NT2/D1 (cell line): ENCODE measurements around the gene EFCAB10.
"Not testable (repeated sequence)": the region's sequence is repeated elsewhere in the genome, so short reads cannot be mapped to it uniquely, and the experiment has no call there.

Source experiments
- DNase-seq: peaks from one replicate; pipeline ENCODE4 v3.0.0-alpha.2; 2011; ENCODE audit warnings: low read depth, low spot score
- H3K27me3 ChIP-seq: 2 replicates; pipeline ENCODE4 v1.6.0; 2011; ENCODE audit warnings: mild to moderate bottlenecking; ENCODE audit not compliant: insufficient read length, insufficient read depth
- H3K36me3 ChIP-seq: 2 replicates; pipeline ENCODE4 v1.6.1; 2011; ENCODE audit warnings: mild to moderate bottlenecking, low read length, mixed read lengths; ENCODE audit not compliant: insufficient read depth, insufficient read length
- H3K4me1 ChIP-seq: 2 replicates; pipeline ENCODE4 v1.5.1; 2011; ENCODE audit not compliant: insufficient read depth, insufficient read length
- H3K4me3 ChIP-seq: 2 replicates; pipeline ENCODE4 v1.5.1; 2011; ENCODE audit warnings: low read depth; ENCODE audit not compliant: insufficient read length
- H3K9ac ChIP-seq: 2 replicates; pipeline ENCODE4 v1.6.0; 2011; ENCODE audit warnings: low read depth; ENCODE audit not compliant: insufficient read length
- H3K9me3 ChIP-seq: 2 replicates; pipeline ENCODE4 v1.5.1; 2011; ENCODE audit warnings: mild to moderate bottlenecking, low read length; ENCODE audit not compliant: insufficient read depth
- SUZ12 ChIP-seq: IDR thresholded peaks from 2 replicates; pipeline ENCODE4 v1.6.1; 2011; ENCODE audit not compliant: insufficient read length, insufficient read depth; ENCODE audit errors: extremely low read depth
- YY1 ChIP-seq: IDR thresholded peaks from 2 replicates; pipeline ENCODE4 v1.6.1; 2011; ENCODE audit not compliant: insufficient read length, insufficient read depth
- ZNF274 ChIP-seq: IDR thresholded peaks from 2 replicates; pipeline ENCODE4 v1.6.1; 2011; ENCODE audit warnings: mild to moderate bottlenecking, low read depth, low read length

EFCAB10 gene

DNA sequence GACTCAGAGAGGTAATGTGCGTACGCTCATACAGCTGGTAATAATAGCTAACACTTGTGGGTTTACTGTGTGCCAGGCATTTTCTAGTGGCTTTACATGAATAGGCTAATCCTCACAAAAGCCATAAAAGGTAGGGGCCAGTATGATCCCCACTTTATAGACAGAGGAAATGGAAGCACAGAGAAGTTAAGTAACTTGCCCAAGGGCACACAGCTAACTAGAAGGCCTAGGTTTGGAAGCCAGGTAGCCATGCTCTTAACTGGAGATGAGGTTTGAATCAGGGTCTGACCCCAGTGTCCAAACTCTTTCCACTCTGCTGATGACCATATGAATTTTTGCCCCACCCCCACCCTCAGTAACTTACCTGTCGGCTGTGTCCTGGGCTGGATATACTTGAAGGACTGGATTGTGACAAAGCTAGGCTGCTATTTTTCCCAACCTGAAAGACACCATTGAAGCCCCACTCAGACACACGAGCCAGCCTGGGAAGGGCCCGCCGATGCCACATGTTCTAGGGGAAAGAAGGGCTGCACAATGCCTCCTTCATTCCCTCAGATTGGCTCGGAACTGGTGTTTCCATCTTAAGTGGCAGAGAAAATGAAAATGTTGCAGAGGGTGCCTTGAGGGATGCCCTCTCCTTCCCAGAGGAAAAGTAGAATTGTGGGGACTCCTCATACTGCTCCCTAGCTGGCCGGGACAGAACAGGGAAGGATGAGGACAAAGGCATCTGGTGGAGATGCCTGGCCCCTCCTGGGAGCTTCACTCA is 29.1 kb upstream of the EFCAB10 start:
- H3K36me3 ChIP-seq, result peaks cover 20% of the 10 kb centered on the region
- no peak overlapping the region for H3K4me3 ChIP-seq
- H3K27me3 ChIP-seq, result no peaks in the 10 kb centered on the region
- H3K9me3 ChIP-seq, result no peaks in the 10 kb centered on the region
- peaks cover 2% of the 10 kb centered on the region for H3K4me1 ChIP-seq
- no peak for DNase-seq
- no peak for TF ChIP-seq YY1
- TF ChIP-seq SUZ12, result no peak
- TF ChIP-seq ZNF274, result no peak
- no peak overlapping the region for H3K9ac ChIP-seq

DNA sequence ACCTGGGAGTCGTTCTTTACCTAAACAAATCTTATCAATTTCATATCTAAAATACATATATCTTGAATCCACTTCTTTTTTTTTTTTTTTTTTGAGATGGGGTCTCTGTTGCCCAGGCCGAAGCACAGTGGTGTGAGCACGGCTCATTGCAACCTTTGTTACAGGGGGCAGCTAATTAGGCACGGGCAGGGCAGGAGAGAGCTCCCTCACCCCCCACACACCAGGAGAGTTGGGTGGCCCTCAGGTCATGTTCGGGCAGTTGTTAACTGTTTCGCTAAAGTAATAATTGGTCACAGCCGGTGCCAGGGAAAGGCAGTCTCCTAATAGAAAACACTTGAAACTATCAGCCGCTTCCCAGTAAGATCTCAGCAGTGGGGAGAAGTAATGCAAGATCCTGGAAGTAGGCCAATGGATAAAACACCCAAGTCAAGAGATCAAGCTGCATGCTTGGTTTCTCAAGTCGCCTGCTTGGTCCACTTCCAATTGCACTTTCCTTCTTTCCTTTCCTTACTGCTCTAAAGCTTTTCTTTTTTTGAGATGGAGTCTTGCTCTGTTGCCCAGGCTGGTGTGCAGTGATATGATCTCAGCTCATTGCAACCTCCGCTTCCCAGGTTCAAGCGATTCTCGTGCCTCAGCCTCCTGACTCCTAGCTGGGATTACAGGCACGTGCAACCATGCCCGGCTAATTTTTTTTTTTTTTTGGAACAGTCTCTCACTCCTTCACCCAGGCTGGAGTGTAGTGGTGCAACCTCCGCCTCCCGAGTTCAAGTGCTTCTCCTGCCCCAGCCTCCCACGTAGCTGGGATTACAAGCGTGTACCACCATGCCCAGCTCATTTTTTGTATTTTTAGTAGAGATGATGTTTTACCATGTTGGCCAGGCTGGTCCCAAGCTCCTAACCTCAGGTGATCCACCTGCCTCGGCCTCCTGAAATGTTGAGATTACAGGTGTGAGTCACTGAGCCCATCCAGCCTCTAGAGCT is 21.3 kb upstream of the EFCAB10 start:
- H3K27me3 ChIP-seq, result no peaks in the 10 kb centered on the region

DNA sequence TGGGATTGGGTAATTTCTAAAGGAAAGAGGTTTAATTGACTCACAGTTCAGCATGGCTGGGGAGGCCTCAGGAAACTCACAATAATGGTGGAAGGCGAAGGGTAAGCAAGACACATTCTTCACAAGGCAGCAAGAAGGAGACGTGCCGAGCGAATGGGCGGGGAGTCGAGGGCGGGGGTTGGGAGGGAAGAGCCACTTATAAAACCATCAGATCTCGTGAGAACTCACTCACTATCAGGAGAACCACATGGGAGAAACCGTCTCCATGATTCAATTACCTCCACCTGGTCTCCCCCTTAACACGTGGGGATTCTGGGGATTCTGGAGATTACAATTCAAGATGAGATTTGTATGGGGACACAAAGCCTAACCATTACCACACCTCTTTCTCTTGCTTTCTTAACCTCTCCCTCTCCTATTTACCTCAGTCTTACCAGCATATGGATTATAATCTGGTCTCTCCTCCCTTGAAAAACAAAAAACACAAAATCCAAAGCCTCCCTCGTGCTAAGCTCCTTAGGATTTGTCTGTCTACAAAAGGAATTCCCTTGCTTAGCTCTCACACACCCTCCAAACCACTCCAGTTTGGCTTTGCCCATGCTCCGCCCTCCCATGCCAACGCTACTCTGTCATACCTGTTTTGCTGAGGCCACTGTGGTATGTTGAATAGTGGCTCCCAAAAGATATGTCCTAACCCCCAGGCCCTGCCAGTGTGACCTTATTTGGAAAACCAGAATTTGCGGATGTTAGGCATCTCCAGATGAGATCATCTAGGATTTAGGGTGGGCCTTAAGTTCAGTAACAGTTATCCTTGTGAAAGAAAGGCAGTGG is 19.6 kb upstream of the EFCAB10 start:
- no peaks in the 10 kb centered on the region for H3K4me1 ChIP-seq
- no peaks in the 10 kb centered on the region for H3K36me3 ChIP-seq
- no peak for DNase-seq
- H3K9ac ChIP-seq, result no peak overlapping the region
- H3K4me3 ChIP-seq, result no peak overlapping the region
- H3K9me3 ChIP-seq, result no peaks in the 10 kb centered on the region
- H3K27me3 ChIP-seq, result no peaks in the 10 kb centered on the region
- TF ChIP-seq SUZ12 (no peak), ZNF274 (no peak), YY1 (no peak)

More for the DNA sequence above, 21.3 kb upstream of the EFCAB10 start:
- H3K36me3 ChIP-seq, result no peaks in the 10 kb centered on the region
- TF ChIP-seq ZNF274 (no peak), SUZ12 (no peak), YY1 (no peak)
- DNase-seq, result no peak
- no peaks in the 10 kb centered on the region for H3K4me1 ChIP-seq
- H3K4me3 ChIP-seq, result no peak overlapping the region
- H3K9me3 ChIP-seq, result no peaks in the 10 kb centered on the region
- H3K9ac ChIP-seq, result no peak overlapping the region

DNA sequence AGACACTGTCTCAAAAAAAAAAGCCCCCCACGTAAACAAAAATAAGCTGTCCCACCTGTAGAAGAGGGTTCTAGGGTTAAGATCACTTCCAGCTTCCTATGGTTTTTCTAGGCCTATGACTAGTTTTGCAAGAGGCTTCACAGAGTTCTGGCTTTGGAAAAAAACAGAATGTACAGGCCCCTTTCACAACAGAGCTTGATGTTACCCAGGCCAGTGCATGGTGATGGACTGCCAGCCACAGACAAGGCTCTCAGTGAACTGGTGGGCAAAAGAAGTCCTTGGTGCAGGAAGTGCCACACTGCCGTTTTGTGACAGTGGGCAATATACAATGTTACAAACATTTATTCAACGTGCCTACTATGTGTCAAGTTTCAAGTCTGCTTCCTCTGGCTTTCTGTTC is 18.3 kb upstream of the EFCAB10 start:
- TF ChIP-seq YY1, result no peak
- TF ChIP-seq SUZ12, result no peak
- no peak for TF ChIP-seq ZNF274
- H3K4me1 ChIP-seq, result no peaks in the 10 kb centered on the region
- no peak overlapping the region for H3K9ac ChIP-seq
- H3K9me3 ChIP-seq, result no peaks in the 10 kb centered on the region
- no peak for DNase-seq
- H3K27me3 ChIP-seq, result no peaks in the 10 kb centered on the region
- H3K36me3 ChIP-seq, result no peaks in the 10 kb centered on the region
- no peak overlapping the region for H3K4me3 ChIP-seq

DNA sequence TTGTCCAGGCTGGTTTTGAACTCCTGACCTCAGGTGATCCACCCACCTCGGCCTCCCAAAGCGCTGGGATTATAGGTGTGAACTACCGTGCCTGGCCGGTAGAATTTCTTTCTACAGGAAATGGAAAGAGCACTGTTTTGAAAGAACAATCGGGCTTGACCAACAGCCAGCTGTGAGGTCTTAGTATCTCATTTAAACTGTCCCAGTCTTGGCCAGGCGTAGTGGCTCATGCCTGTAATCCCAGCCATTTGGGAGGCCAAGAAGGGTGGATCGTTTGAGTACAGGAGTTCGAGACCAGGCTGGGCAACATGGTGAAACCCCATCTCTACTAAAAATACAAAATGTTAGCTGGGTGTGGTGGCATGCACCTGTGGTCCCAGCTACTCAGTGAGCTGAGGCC is 17.8 kb upstream of the EFCAB10 start:
- not testable (repeated sequence) for H3K9me3 ChIP-seq, H3K36me3 ChIP-seq, H3K9ac ChIP-seq, H3K4me1 ChIP-seq, H3K27me3 ChIP-seq, DNase-seq, H3K4me3 ChIP-seq

DNA sequence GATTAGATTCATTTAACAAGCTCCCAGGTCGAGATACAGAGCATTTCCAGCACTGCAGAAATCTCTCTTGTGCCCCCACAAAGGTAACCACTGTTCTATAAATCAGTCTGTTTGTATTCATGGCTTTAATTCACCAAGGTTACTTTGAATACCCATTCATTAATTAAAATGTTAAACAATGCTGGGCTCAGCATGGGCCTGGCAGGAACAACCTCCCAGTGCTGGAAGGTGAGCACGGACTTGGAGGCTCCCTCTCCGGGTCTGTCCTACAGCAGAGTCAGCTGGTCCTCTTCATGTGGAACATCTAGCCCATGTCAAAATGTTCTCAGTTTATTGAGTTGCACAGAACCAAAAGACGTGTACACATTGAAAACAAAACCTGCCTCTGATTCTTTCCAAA is 15.6 kb upstream of the EFCAB10 start:
- no peaks in the 10 kb centered on the region for H3K4me1 ChIP-seq
- no peak for DNase-seq
- no peaks in the 10 kb centered on the region for H3K36me3 ChIP-seq
- H3K27me3 ChIP-seq, result no peaks in the 10 kb centered on the region
- no peak overlapping the region for H3K9ac ChIP-seq
- no peak overlapping the region for H3K4me3 ChIP-seq
- no peaks in the 10 kb centered on the region for H3K9me3 ChIP-seq
- TF ChIP-seq ZNF274, result no peak
- no peak for TF ChIP-seq SUZ12
- TF ChIP-seq YY1, result no peak

DNA sequence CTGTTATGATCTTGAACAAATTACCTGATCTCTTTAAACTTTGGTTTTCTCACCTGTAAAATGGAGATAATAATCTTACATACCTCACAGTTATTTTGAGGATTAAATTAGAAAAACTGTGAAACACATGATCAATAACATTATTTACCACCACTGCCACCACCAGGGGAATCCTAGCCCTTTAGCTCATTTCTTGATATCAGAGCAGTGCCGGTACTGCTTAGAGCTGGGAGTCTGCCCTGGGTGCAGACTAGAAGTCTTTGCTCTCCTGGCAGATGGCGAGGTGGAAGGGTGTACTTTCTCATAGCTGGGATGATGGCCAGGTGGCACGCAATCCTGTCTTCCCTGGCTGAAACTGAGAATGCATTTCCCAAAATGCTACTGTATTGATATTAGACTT is 12.7 kb upstream of the EFCAB10 start:
- TF ChIP-seq SUZ12 (no peak), YY1 (no peak), ZNF274 (no peak)
- Histone ChIP-seq H3K9me3 (no peaks in the 10 kb centered on the region), H3K27me3 (no peaks in the 10 kb centered on the region), H3K4me3 (no peak overlapping the region), H3K4me1 (no peaks in the 10 kb centered on the region), H3K9ac (no peak overlapping the region), H3K36me3 (no peaks in the 10 kb centered on the region)
- no peak for DNase-seq
